ENCODE results near the gene LTA.

GRCh38 chr6:31579546-31580437 lies 7.7 kb downstream of the LTA start:
- no peak for TF ChIP-seq ZNF362 (tag by site-specific recombination; IDR thresholded peaks at IDR 0.05)
- no peak for TF ChIP-seq ZNF280C (tag by site-specific recombination; IDR thresholded peaks at IDR 0.05)
- TF ChIP-seq KLF8 (tag by site-specific recombination; IDR thresholded peaks at IDR 0.05) = no peak
- TF ChIP-seq ZSCAN18 (tag by site-specific recombination; IDR thresholded peaks at IDR 0.05) = no peak
- TF ChIP-seq ZNF513 (tag by site-specific recombination; IDR thresholded peaks at IDR 0.05) = no peak
- TF ChIP-seq EGR2 (tag by site-specific recombination; IDR thresholded peaks at IDR 0.05; ENCODE audit: low read depth) = no peak
- TF ChIP-seq ZNF366 (tag by site-specific recombination; conservative IDR thresholded peaks at IDR 0.05) = no peak
- no peak for TF ChIP-seq ZBTB17 (tag by site-specific recombination; IDR thresholded peaks at IDR 0.05)
- no peak for TF ChIP-seq CTCF (tag by site-specific recombination; IDR thresholded peaks at IDR 0.05)
- TF ChIP-seq KLF1 (tag by site-specific recombination; IDR thresholded peaks at IDR 0.05) = no peak
